Endodermal cell (in vitro differentiated cells): ENCODE data around the gene PLCL2. TPM values are rescaled to one million over a fixed set of nuclear protein-coding genes. Genes with fewer than 3 reads are reported as not detected.

ENCODE experiments used
- DNase-seq: peaks from one replicate; pipeline ENCODE4 v3.0.0-alpha.2; 2017
- H3K27ac ChIP-seq: 2 replicates; pipeline ENCODE4 v1.5.1; 2013; ENCODE audit warnings: mild to moderate bottlenecking, low read depth, low read length, moderate library complexity
- H3K27me3 ChIP-seq: 2 replicates; pipeline ENCODE4 v1.6.1; 2013; ENCODE audit warnings: mild to moderate bottlenecking, low read length, moderate library complexity; ENCODE audit not compliant: insufficient read depth, control insufficient read depth, poor library complexity, severe bottlenecking
- H3K36me3 ChIP-seq: 2 replicates; pipeline ENCODE4 v1.7.0; 2013; ENCODE audit warnings: mild to moderate bottlenecking, low read length, moderate library complexity; ENCODE audit not compliant: control insufficient read depth, insufficient read depth
- H3K4me1 ChIP-seq: one replicate; pipeline ENCODE4 v1.7.0; 2013; ENCODE audit warnings: low read length; ENCODE audit not compliant: control insufficient read depth, insufficient read depth
- H3K4me3 ChIP-seq: 2 replicates; pipeline ENCODE4 v1.5.1; 2013; ENCODE audit warnings: mild to moderate bottlenecking, low read length, moderate library complexity
- H3K9ac ChIP-seq: 2 replicates; pipeline ENCODE4 v1.6.1; 2013; ENCODE audit warnings: mild to moderate bottlenecking, low read length, moderate library complexity; ENCODE audit not compliant: poor library complexity, severe bottlenecking; ENCODE audit errors: extremely low read depth
- H3K9me3 ChIP-seq: 2 replicates; pipeline ENCODE4 v1.6.1; 2013; ENCODE audit warnings: mild to moderate bottlenecking, low read length, moderate library complexity; ENCODE audit not compliant: control insufficient read depth
- H3K27ac Mint-ChIP-seq: 2 replicates; pipeline ENCODE4 v1.8.0; 2020; ENCODE audit warnings: mixed read lengths
- H3K27me3 Mint-ChIP-seq: 2 replicates; pipeline ENCODE4 v1.8.0; 2021; ENCODE audit warnings: mild to moderate bottlenecking, mixed read lengths; ENCODE audit not compliant: insufficient read depth
- H3K36me3 Mint-ChIP-seq: 2 replicates; pipeline ENCODE4 v1.8.0; 2020; ENCODE audit warnings: low read depth, mixed read lengths
- H3K4me1 Mint-ChIP-seq: 2 replicates; pipeline ENCODE4 v1.8.0; 2020; ENCODE audit warnings: mixed read lengths
- H3K4me3 Mint-ChIP-seq: 2 replicates; pipeline ENCODE4 v1.8.0; 2020; ENCODE audit warnings: mild to moderate bottlenecking, moderate library complexity, mixed read lengths
- H3K9me3 Mint-ChIP-seq: 2 replicates; pipeline ENCODE4 v1.8.0; 2020; ENCODE audit warnings: mild to moderate bottlenecking, mixed read lengths
- CTCF ChIP-seq: fragments of 200-600 bp; sonication (generic); conservative IDR thresholded peaks from 2 replicates; pipeline ENCODE4 v1.5.0; 2021; ENCODE audit warnings: antibody characterized with exemption, mild to moderate bottlenecking
- WGBS, 2 experiments: methylation state at CpG; one replicate each; pipeline versions ENCODE4 v1.1.5 to v1.1.7; 2013; ENCODE audit warnings: missing lambda C conversion rate in 2 of 2, mixed read lengths in 1 of 2; ENCODE audit not compliant: insufficient coverage in 1 of 2, insufficient read length in 1 of 2; 5-methylcytosine and 5-hydroxymethylcytosine counted together
- total RNA-seq, 2 donors: library from RNA; stranded (reverse); fragmentation: NEBNext Ultra II Directional in 1 of 2; extraction: Animal tissue kit (Norgen Biotek cat#: 25700) in 1 of 2; gene quantifications; 2 replicates in 1 of 2; 3 replicates in 1 of 2; pipeline ENCODE4 v1.2.1, GENCODE V29; 2021

Gene PLCL2
- total RNA-seq, 2 donors from 2014 or later = 4.2 to 6.9 TPM

- Mint-ChIP-seq H3K4me3 (no peak overlapping the region), H3K27me3 (peaks cover 2% of the 10 kb centered on the region), H3K27ac (no peak overlapping the region), H3K9me3 (no peaks in the 10 kb centered on the region), H3K4me1 (peaks cover 19% of the 10 kb centered on the region), H3K36me3 (no peaks in the 10 kb centered on the region)
- WGBS, 2 experiments = 91 to 93% methylated on average over 3 to 5 of the region's 5 CpGs
- no peaks in the 10 kb centered on the region for H3K4me1 ChIP-seq
- no peaks in the 10 kb centered on the region for H3K27me3 ChIP-seq
- H3K36me3 ChIP-seq = no peaks in the 10 kb centered on the region
- no peak for DNase-seq
- no peak overlapping the region for H3K9ac ChIP-seq
- H3K27ac ChIP-seq = no peak overlapping the region
- no peak for TF ChIP-seq CTCF
- no peaks in the 10 kb centered on the region for H3K9me3 ChIP-seq
- H3K4me3 ChIP-seq = no peak overlapping the region
These were observed 11.4 kb downstream of the PLCL2 start for GRCh38 chr3:16896094-16896627.

- no peak for TF ChIP-seq CTCF
- H3K36me3 ChIP-seq = no peaks in the 10 kb centered on the region
- peaks cover 21% of the 10 kb centered on the region for H3K4me1 Mint-ChIP-seq
- H3K27ac ChIP-seq = no peak overlapping the region
- H3K4me1 ChIP-seq = no peaks in the 10 kb centered on the region
- no peaks in the 10 kb centered on the region for H3K27me3 ChIP-seq
- no peak overlapping the region for H3K4me3 ChIP-seq
- H3K9me3 Mint-ChIP-seq = no peaks in the 10 kb centered on the region
- DNase-seq = no peak
- H3K4me3 Mint-ChIP-seq = no peak overlapping the region
- no peaks in the 10 kb centered on the region for H3K36me3 Mint-ChIP-seq
- H3K27me3 Mint-ChIP-seq = peaks cover 6% of the 10 kb centered on the region
- WGBS, 2 experiments = 92 to 95% methylated on average over 4 to 5 of the region's 5 CpGs
- H3K27ac Mint-ChIP-seq = no peak overlapping the region
- H3K9ac ChIP-seq = no peak overlapping the region
- no peaks in the 10 kb centered on the region for H3K9me3 ChIP-seq
These were observed 12.1 kb downstream of the PLCL2 start for GRCh38 chr3:16896820-16897219.

DNA sequence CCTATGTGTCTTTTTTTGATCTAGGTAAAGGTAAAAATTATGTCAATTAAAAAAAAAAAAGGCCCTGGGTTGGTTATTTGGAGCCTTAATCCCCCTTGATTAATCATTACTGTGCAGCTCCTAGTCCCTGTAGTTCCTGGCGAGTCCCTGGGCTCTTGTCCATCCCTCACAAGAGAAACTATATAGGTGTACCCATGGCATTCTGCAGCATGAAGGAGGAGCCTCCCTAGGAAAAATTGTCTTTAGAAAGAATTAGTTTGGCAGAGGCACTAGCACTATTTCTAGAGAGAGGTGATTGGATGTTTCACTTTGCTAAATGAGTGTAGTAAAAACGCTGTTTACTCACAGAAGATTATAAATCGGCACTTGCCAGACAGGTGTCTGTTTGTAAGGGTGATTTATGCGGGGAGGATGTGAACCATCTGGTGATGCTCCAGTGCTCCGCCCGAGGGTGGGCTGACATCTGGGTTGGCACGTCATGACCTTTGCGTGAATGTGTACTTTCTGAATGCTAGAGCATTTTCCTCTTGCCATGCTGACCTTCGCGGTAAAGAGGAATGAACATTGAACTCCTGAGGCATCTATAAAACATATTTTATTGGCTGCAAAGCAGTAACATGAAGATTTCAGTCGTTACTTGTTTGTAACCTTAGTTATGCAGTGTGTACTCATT lies 12.6 kb downstream of the PLCL2 start:
- Mint-ChIP-seq H3K4me1 (peaks cover 21% of the 10 kb centered on the region), H3K9me3 (no peaks in the 10 kb centered on the region), H3K4me3 (no peak overlapping the region), H3K36me3 (no peaks in the 10 kb centered on the region), H3K27me3 (peaks cover 8% of the 10 kb centered on the region), H3K27ac (no peak overlapping the region)
- DNase-seq = no peak
- Histone ChIP-seq H3K36me3 (no peaks in the 10 kb centered on the region), H3K27ac (no peak overlapping the region), H3K27me3 (no peaks in the 10 kb centered on the region), H3K9ac (no peak overlapping the region), H3K4me3 (no peak overlapping the region), H3K9me3 (no peaks in the 10 kb centered on the region), H3K4me1 (no peaks in the 10 kb centered on the region)
- TF ChIP-seq CTCF = no peak
- WGBS, 2 experiments = 94 to 99% methylated on average over 9 to 11 of the region's 11 CpGs
